Neural crest cell (in vitro differentiated cells): Measurements from ENCODE around the gene SLC4A11. TPM values are rescaled to one million over a fixed set of nuclear protein-coding genes. Genes with fewer than 3 reads are reported as not detected.

Experiments
- DNase-seq: peaks from one replicate; pipeline ENCODE4 v3.0.0; 2021; ENCODE audit warnings: low read depth, mixed read lengths, low spot score
- H3K27ac Mint-ChIP-seq: one replicate; pipeline ENCODE4 v1.8.0; 2021; ENCODE audit warnings: mild to moderate bottlenecking, mixed read lengths; ENCODE audit not compliant: unreplicated experiment
- H3K27me3 Mint-ChIP-seq: 2 replicates; pipeline ENCODE4 v1.8.0; 2021; ENCODE audit warnings: low read depth, mild to moderate bottlenecking, mixed read lengths
- H3K36me3 Mint-ChIP-seq: 2 replicates; pipeline ENCODE4 v1.8.0; 2021; ENCODE audit warnings: low read depth, mild to moderate bottlenecking, mixed read lengths
- H3K4me1 Mint-ChIP-seq: 2 replicates; pipeline ENCODE4 v1.8.0; 2021; ENCODE audit warnings: mixed read lengths
- H3K4me3 Mint-ChIP-seq: one replicate; pipeline ENCODE4 v1.8.0; 2021; ENCODE audit warnings: mild to moderate bottlenecking, mixed read lengths
- H3K9me3 Mint-ChIP-seq: 2 replicates; pipeline ENCODE4 v1.8.0; 2021; ENCODE audit warnings: mixed read lengths
- total RNA-seq: library from RNA; stranded (reverse); gene quantifications from 2 replicates; pipeline ENCODE4 v1.2.1, GENCODE V29; 2021
- TF ChIP-seq, protein P1 (sequence below): fragments of 200-600 bp; sonication (generic); conservative IDR thresholded peaks from 2 replicates; pipeline ENCODE4 v1.5.0; 2021; ENCODE audit warnings: antibody characterized with exemption, mild to moderate bottlenecking

SLC4A11 gene
- total RNA-seq, 1 donor from 2014 or later = 0.89 TPM

DNA sequence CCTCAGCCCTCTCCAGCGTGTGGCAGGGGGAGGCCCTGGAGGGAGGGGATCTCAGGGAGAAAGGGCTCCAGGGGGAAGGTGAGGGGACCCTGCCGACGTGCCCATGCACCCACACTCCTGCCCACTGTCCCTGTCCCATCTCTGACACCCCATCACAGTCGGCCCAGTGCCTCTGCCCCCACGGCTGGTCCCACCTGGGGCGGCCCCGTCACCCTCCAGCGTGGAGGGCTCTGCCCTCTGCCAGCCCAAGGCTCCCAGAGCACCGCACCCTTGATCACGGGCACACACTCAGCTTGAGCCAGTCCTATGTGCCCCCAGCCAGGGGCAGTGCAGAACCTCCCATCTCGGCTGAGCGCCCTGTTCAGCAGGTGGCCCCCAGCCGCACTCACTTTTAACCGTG, 9.2 kb downstream of the SLC4A11 start:
- Mint-ChIP-seq H3K27ac (no peak overlapping the region), H3K27me3 (peaks cover 7% of the 10 kb centered on the region)
- TF ChIP-seq, protein P1, sequence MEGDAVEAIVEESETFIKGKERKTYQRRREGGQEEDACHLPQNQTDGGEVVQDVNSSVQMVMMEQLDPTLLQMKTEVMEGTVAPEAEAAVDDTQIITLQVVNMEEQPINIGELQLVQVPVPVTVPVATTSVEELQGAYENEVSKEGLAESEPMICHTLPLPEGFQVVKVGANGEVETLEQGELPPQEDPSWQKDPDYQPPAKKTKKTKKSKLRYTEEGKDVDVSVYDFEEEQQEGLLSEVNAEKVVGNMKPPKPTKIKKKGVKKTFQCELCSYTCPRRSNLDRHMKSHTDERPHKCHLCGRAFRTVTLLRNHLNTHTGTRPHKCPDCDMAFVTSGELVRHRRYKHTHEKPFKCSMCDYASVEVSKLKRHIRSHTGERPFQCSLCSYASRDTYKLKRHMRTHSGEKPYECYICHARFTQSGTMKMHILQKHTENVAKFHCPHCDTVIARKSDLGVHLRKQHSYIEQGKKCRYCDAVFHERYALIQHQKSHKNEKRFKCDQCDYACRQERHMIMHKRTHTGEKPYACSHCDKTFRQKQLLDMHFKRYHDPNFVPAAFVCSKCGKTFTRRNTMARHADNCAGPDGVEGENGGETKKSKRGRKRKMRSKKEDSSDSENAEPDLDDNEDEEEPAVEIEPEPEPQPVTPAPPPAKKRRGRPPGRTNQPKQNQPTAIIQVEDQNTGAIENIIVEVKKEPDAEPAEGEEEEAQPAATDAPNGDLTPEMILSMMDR = no peak

DNA sequence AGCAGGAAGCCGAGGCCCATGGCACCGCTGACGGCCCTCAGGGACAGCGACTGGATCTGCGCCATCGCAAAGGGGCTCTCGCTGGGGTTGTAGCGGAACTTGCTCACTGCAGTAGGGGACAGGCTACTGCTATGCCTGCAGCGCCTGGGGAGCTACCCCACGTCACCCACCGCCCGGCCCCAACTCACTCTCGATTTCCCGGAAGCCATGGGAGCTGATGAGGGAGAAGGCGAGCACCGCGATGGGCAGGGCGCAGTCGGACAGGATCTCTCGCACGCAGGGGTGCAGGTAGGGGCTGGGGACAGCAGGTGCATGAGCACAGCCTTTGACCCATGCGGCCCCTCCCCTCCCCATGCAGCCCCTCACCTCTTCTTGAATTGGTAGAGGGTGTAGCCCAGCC, 9.8 kb downstream of the SLC4A11 start:
- Mint-ChIP-seq H3K4me1 (no peaks in the 10 kb centered on the region), H3K27me3 (peaks cover 3% of the 10 kb centered on the region), H3K27ac (no peak overlapping the region), H3K4me3 (no peak overlapping the region), H3K36me3 (no peaks in the 10 kb centered on the region), H3K9me3 (no peaks in the 10 kb centered on the region)
- TF ChIP-seq, protein P1 = no peak
- no peak for DNase-seq

More for the DNA sequence above, 9.2 kb downstream of the SLC4A11 start:
- Mint-ChIP-seq H3K36me3 (no peaks in the 10 kb centered on the region), H3K4me1 (no peaks in the 10 kb centered on the region), H3K4me3 (no peak overlapping the region), H3K9me3 (no peaks in the 10 kb centered on the region)
- DNase-seq = no peak

DNA sequence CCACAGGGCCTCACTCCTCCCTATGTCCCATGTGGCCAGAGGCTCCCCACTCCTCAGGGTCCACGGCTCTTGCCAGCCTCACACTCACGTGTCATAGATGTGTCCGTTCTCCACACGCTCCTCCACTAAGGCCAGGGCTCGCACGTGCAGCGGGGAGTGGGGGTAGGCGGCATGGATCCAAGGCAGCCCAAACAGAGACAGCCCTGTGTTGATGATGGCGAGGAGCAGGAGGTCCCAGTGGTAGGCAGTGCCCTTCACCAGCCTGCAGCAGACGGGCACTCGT, 10.3 kb downstream of the SLC4A11 start:
- Mint-ChIP-seq H3K36me3 (no peaks in the 10 kb centered on the region), H3K27me3 (peaks cover 3% of the 10 kb centered on the region), H3K27ac (no peak overlapping the region)

DNA sequence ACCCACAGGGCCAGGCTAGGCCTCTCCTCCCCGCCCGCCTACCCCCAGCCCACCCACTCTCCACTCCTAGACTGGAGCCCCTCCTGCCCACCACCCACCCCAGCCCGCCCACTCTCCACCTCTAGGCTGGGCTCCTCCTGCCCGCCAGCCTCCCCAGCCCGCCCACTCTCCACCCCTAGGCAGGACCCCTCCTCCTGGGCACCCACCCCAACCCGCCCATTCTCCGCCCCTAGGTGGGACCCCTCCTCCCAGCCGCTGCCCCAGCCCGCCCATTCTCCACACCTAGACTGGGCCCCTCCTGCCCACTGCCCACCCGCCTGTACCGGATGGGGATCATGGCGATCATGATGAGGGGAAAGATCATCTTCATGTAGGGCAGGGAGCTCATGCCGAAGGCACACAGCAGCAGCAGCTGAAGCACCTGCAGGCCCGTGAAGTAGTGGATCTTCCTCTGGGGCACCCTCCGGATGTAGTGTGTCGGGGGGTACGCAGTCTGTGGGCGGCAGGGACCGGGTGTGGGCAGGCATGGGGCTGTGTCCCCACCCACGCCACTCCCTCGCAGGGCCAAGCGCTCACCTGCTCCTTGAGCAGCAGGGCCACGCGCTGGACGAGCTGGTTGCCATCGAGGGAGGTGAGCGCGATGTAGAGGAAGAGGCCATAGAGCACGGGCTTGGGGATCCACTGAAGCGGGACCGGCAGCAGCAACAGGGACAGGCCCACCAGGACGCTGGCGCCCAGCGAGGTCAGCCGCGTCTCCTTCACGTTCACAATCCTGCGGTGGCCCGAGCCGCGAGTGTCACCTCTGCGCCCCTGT, 10.8 kb downstream of the SLC4A11 start:
- no peak overlapping the region for H3K27ac Mint-ChIP-seq
- no peak for DNase-seq
- TF ChIP-seq, protein P1 = no peak
- no peaks in the 10 kb centered on the region for H3K9me3 Mint-ChIP-seq
- H3K36me3 Mint-ChIP-seq = no peaks in the 10 kb centered on the region
- no peaks in the 10 kb centered on the region for H3K4me1 Mint-ChIP-seq
- H3K27me3 Mint-ChIP-seq = peaks cover 3% of the 10 kb centered on the region
- no peak overlapping the region for H3K4me3 Mint-ChIP-seq

More for the DNA sequence above, 10.3 kb downstream of the SLC4A11 start:
- TF ChIP-seq, protein P1 = no peak
- H3K4me3 Mint-ChIP-seq = no peak overlapping the region
- H3K4me1 Mint-ChIP-seq = no peaks in the 10 kb centered on the region
- no peak for DNase-seq
- no peaks in the 10 kb centered on the region for H3K9me3 Mint-ChIP-seq

DNA sequence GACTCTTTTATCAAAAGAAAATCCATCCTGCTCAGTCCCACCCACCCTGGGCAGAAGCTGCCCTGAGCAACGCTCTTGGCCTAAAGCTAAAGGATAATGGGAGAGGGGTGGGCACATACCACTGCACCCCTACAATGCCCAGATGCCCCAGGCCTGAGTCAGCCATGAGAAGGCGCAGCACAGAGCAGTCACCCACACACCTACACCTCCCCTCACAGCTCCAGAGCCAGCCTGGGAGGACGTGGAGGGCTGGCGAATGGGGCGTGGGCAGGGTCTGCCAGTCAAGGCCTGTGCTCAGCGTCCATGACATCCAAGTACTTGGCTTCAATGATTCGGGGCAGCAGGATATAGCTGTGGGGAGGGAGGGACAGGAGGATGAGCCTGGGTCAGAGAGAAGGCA, 11.5 kb downstream of the SLC4A11 start:
- H3K27me3 Mint-ChIP-seq = no peaks in the 10 kb centered on the region
- TF ChIP-seq, protein P1 = no peak

More for the DNA sequence above, 11.5 kb downstream of the SLC4A11 start:
- H3K36me3 Mint-ChIP-seq = no peaks in the 10 kb centered on the region
- no peak overlapping the region for H3K27ac Mint-ChIP-seq
- no peak for DNase-seq
- H3K9me3 Mint-ChIP-seq = no peaks in the 10 kb centered on the region
- H3K4me3 Mint-ChIP-seq = no peak overlapping the region
- no peaks in the 10 kb centered on the region for H3K4me1 Mint-ChIP-seq
